Tibial nerve (tissue), 4 donors: ENCODE data around the gene LRFN3. TPM values are rescaled to one million over a fixed set of nuclear protein-coding genes. Genes with fewer than 3 reads are reported as not detected.

Source experiments
- DNase-seq, 2 donors: peaks; one replicate each; pipeline ENCODE4 v3.0.0-alpha.2; 2019; ENCODE audit warnings: low spot score in 2 of 2
- H3K27ac ChIP-seq, 4 donors: fragments of 200-600 bp; sonication (generic) in 3 of 4; one replicate each; pipeline ENCODE4 v1.5.1; 2017 to 2019; ENCODE audit warnings: mild to moderate bottlenecking in 1 of 4
- H3K27me3 ChIP-seq, 2 donors: fragments of 200-600 bp; sonication (generic) in 1 of 2; one replicate each; pipeline versions ENCODE4 v1.5.1 to v1.6.0; 2017 to 2019
- H3K36me3 ChIP-seq, 3 donors: fragments of 200-600 bp; sonication (generic); one replicate each; pipeline ENCODE4 v1.5.1; 2018 to 2019
- H3K4me1 ChIP-seq, 4 donors: fragments of 200-600 bp; sonication (generic) in 3 of 4; one replicate each; pipeline ENCODE4 v1.5.1; 2017 to 2019
- H3K4me3 ChIP-seq, 4 donors: fragments of 200-600 bp; sonication (generic) in 3 of 4; one replicate each; pipeline ENCODE4 v1.5.1; 2017 to 2019; ENCODE audit warnings: mild to moderate bottlenecking in 1 of 4, moderate library complexity in 1 of 4
- H3K9me3 ChIP-seq, 4 donors: fragments of 200-600 bp; sonication (generic) in 3 of 4; one replicate each; pipeline ENCODE4 v1.5.1; 2017 to 2019
- CTCF ChIP-seq, 5 experiments: fragments of 200-600 bp in 3 of 5; fragments of 450-650 bp in 2 of 5; sonication (generic) in 3 of 5; IDR thresholded peaks; one replicate each; pipeline ENCODE4 v1.5.1; 2016 to 2019; ENCODE audit warnings: antibody characterized with exemption in 5 of 5, mild to moderate bottlenecking in 3 of 5, moderate library complexity in 2 of 5
- EP300 ChIP-seq, 2 donors: sonication (generic); formaldehyde crosslinking; IDR thresholded peaks; one replicate each; pipeline ENCODE4 v1.6.1; 2017; ENCODE audit warnings: antibody characterized with exemption in 2 of 2, mild to moderate bottlenecking in 1 of 2
- POLR2A ChIP-seq, 2 donors: fragments of 450-650 bp; IDR thresholded peaks; one replicate each; pipeline ENCODE4 v1.6.1; 2017; ENCODE audit warnings: antibody characterized with exemption in 2 of 2, mild to moderate bottlenecking in 2 of 2, moderate library complexity in 2 of 2
- WGBS, 2 donors: methylation state at CpG; one replicate each; pipeline ENCODE4 v1.1.5; 2018; 5-methylcytosine and 5-hydroxymethylcytosine counted together
- total RNA-seq, 4 donors: library from RNA; depleted of rRNA; stranded (reverse); fragments of >200 nt; gene quantifications; one replicate each; pipeline ENCODE4 v1.1.0, GENCODE V29; 2016

LRFN3 gene
- total RNA-seq, 4 donors from 2014 or later = 5.0 to 20.4 (median 8.6) TPM

GRCh38 chr19:35911173-35911572, 25.0 kb upstream of the LRFN3 start:
- no peaks in the 10 kb centered on the region for H3K36me3 ChIP-seq
- H3K27ac ChIP-seq = no peak overlapping the region
- peaks cover 0 to 9% (median 0%) of the 10 kb centered on the region in 4 donors for H3K4me1 ChIP-seq
- no peak for DNase-seq
- no peak overlapping the region for H3K4me3 ChIP-seq
- no peak for TF ChIP-seq EP300 (IDR thresholded peaks at IDR 0.05)
- TF ChIP-seq CTCF (IDR thresholded peaks at IDR 0.05) = no peak
- TF ChIP-seq POLR2A (IDR thresholded peaks at IDR 0.05) = no peak
- no peaks in the 10 kb centered on the region for H3K27me3 ChIP-seq
- 38% methylated on average over 3 of the region's 3 CpGs for WGBS, 2 donors
- no peaks in the 10 kb centered on the region for H3K9me3 ChIP-seq

- no peak overlapping the region for H3K4me3 ChIP-seq
- no peaks in the 10 kb centered on the region for H3K36me3 ChIP-seq
- peaks cover 0 to 3% (median 0%) of the 10 kb centered on the region in 4 donors for H3K4me1 ChIP-seq
- WGBS, 2 donors = 47 to 51% methylated on average over 5 of the region's 5 CpGs
- H3K9me3 ChIP-seq = no peaks in the 10 kb centered on the region
- TF ChIP-seq EP300 (IDR thresholded peaks at IDR 0.05) (no peak), CTCF (IDR thresholded peaks at IDR 0.05) (no peak), POLR2A (IDR thresholded peaks at IDR 0.05) (no peak)
- no peak overlapping the region for H3K27ac ChIP-seq
- no peaks in the 10 kb centered on the region for H3K27me3 ChIP-seq
- DNase-seq = no peak
These were observed 24.4 kb upstream of the LRFN3 start for GRCh38 chr19:35911790-35912189.

GRCh38 chr19:35913589-35913988, 22.6 kb upstream of the LRFN3 start:
- 39 to 43% methylated on average over 7 of the region's 7 CpGs for WGBS, 2 donors
- TF ChIP-seq CTCF (IDR thresholded peaks at IDR 0.05) (no peak), EP300 (IDR thresholded peaks at IDR 0.05) (no peak), POLR2A (IDR thresholded peaks at IDR 0.05) (no peak)
- H3K4me3 ChIP-seq = no peak overlapping the region
- H3K27ac ChIP-seq = peak overlapping the region in 2 of 4 donors; percentile 23 to 64
- H3K27me3 ChIP-seq = no peaks in the 10 kb centered on the region
- H3K9me3 ChIP-seq = no peaks in the 10 kb centered on the region
- DNase-seq = no peak
- no peaks in the 10 kb centered on the region for H3K36me3 ChIP-seq
- H3K4me1 ChIP-seq = no peaks in the 10 kb centered on the region

GRCh38 chr19:35915443-35915842, 20.7 kb upstream of the LRFN3 start:
- Histone ChIP-seq H3K4me3 (no peak overlapping the region), H3K36me3 (no peaks in the 10 kb centered on the region), H3K27me3 (no peaks in the 10 kb centered on the region), H3K9me3 (no peaks in the 10 kb centered on the region), H3K4me1 (no peaks in the 10 kb centered on the region), H3K27ac (no peak overlapping the region)
- TF ChIP-seq EP300 (IDR thresholded peaks at IDR 0.05) = no peak
- no peak for TF ChIP-seq POLR2A (IDR thresholded peaks at IDR 0.05)
- TF ChIP-seq CTCF (IDR thresholded peaks at IDR 0.05) = no peak
- 38 to 47% methylated on average over 3 of the region's 3 CpGs for WGBS, 2 donors
- DNase-seq = no peak

GRCh38 chr19:35919306-35919705, 16.9 kb upstream of the LRFN3 start:
- Histone ChIP-seq H3K27ac (no peak overlapping the region), H3K36me3 (no peaks in the 10 kb centered on the region), H3K4me1 (no peaks in the 10 kb centered on the region), H3K27me3 (no peaks in the 10 kb centered on the region), H3K9me3 (no peaks in the 10 kb centered on the region), H3K4me3 (no peak overlapping the region)
- TF ChIP-seq CTCF (IDR thresholded peaks at IDR 0.05) (no peak), EP300 (IDR thresholded peaks at IDR 0.05) (no peak), POLR2A (IDR thresholded peaks at IDR 0.05) (no peak)
- 93 to 94% methylated on average over 11 of the region's 11 CpGs for WGBS, 2 donors
- DNase-seq = no peak
